ENCODE measurements around the gene COQ5. TPM values are rescaled to one million over a fixed set of nuclear protein-coding genes. Genes with fewer than 3 reads are reported as not detected.
A peak's percentile ranks its signal among the peaks of the same experiment; 100 is the strongest.

Gene COQ5
- total RNA-seq, 1 experiment from 2014 or later = 35.1 TPM

- POLR2A ChIA-PET = no interaction called here
- H3K9me3 Mint-ChIP-seq = no peaks in the 10 kb centered on the region
- DNase-seq (ENCODE audit: low spot score) = no peak
- no peak overlapping the region for H3K4me3 Mint-ChIP-seq
- TF ChIP-seq SP1 (CRISPR knock-in tag; conservative IDR thresholded peaks at IDR 0.05) (no peak), AR (CRISPR knock-in tag; IDR thresholded peaks at IDR 0.05) (no peak), SMAD3 (CRISPR knock-in tag; IDR thresholded peaks at IDR 0.05; ENCODE audit: borderline replicate concordance) (no peak), EMX1 (CRISPR knock-in tag; IDR thresholded peaks at IDR 0.05) (no peak), PREB (CRISPR knock-in tag; IDR thresholded peaks at IDR 0.05; ENCODE audit: borderline replicate concordance) (no peak), MAX (CRISPR knock-in tag; IDR thresholded peaks at IDR 0.05) (no peak), ZBTB43 (CRISPR knock-in tag; IDR thresholded peaks at IDR 0.05) (no peak), ETV6 (CRISPR knock-in tag; IDR thresholded peaks at IDR 0.05) (no peak), ZNF423 (CRISPR knock-in tag; IDR thresholded peaks at IDR 0.05) (no peak), PRRX2 (CRISPR knock-in tag; IDR thresholded peaks at IDR 0.05) (no peak), GTF2I (CRISPR knock-in tag; conservative IDR thresholded peaks at IDR 0.05) (no peak), USF1 (CRISPR knock-in tag; IDR thresholded peaks at IDR 0.05) (no peak), STAT6 (CRISPR knock-in tag; conservative IDR thresholded peaks at IDR 0.05; ENCODE audit: low read depth) (no peak), MXD4 (CRISPR knock-in tag; IDR thresholded peaks at IDR 0.05; ENCODE audit: borderline replicate concordance) (no peak), ZNF138 (CRISPR knock-in tag; conservative IDR thresholded peaks at IDR 0.05) (no peak), ZNF425 (CRISPR knock-in tag; conservative IDR thresholded peaks at IDR 0.05) (no peak), MYBL2 (CRISPR knock-in tag; IDR thresholded peaks at IDR 0.05) (no peak)
- ATAC-seq = peak; percentile 84
- CTCF ChIA-PET = interaction anchor here (1.0 to 1.5 kb wide), 5 partner anchors 14 to 195 kb away, joined by 3 to 6 read pairs (median 3); no protein-coding TSS in a partner anchor
- no peaks in the 10 kb centered on the region for H3K4me1 Mint-ChIP-seq
- H3K27ac Mint-ChIP-seq = no peak overlapping the region
- H3K36me3 Mint-ChIP-seq = peaks cover 43% of the 10 kb centered on the region
- H3K27me3 Mint-ChIP-seq (ENCODE audit: low read depth) = no peaks in the 10 kb centered on the region
These were observed 75.0 kb downstream of the COQ5 start for GRCh38 chr12:120453977-120454376.

Other genes with a start within 250 kb of the COQ5 start
- 2,632 to 2,764 TPM (median 2,673 TPM) in 3 replicates for gene RNU4-2, start 237.3 kb downstream of the COQ5 start, total RNA-seq (2021)
- 2,196 to 2,477 TPM (median 2,436 TPM) in 3 replicates for gene RNU4-1, start 235.9 kb downstream of the COQ5 start, total RNA-seq (2021)
- 2.1 to 4.3 TPM (median 2.8 TPM) in 3 replicates for gene SIRT4, start 226.8 kb downstream of the COQ5 start, total RNA-seq (2021)
- gene PLA2G1B, start 201.4 kb downstream of the COQ5 start, total RNA-seq (2021) = 0.92 to 1.8 TPM (median 1.4 TPM) in 3 replicates
- 64.5 to 71.9 TPM (median 71.5 TPM) in 3 replicates for gene MSI1, start 160.0 kb downstream of the COQ5 start, total RNA-seq (2021)
- 511 to 573 TPM (median 515 TPM) in 3 replicates for gene COX6A1, start 91.0 kb downstream of the COQ5 start, total RNA-seq (2021)
- gene TRIAP1, start 82.8 kb downstream of the COQ5 start, total RNA-seq (2021) = 59.5 to 75.3 TPM (median 60.4 TPM) in 3 replicates
- 29.8 to 36.9 TPM (median 33.9 TPM) in 3 replicates for gene GATC, start 82.7 kb downstream of the COQ5 start, total RNA-seq (2021)
- gene SRSF9, start 59.4 kb downstream of the COQ5 start, total RNA-seq (2021) = 274 to 286 TPM (median 276 TPM) in 3 replicates
- gene DYNLL1, start 33.0 kb downstream of the COQ5 start, total RNA-seq (2021) = 327 to 470 TPM (median 463 TPM) in 3 replicates
- gene RNF10, start 5.2 kb upstream of the COQ5 start, total RNA-seq (2021) = 151 to 160 TPM (median 155 TPM) in 3 replicates
- 53.9 to 57.7 TPM (median 54.7 TPM) in 3 replicates for gene POP5, start 52.2 kb upstream of the COQ5 start, total RNA-seq (2021)
- gene CABP1, start 111.5 kb upstream of the COQ5 start, total RNA-seq (2021) = 10.1 to 14.1 TPM (median 10.7 TPM) in 3 replicates
- gene MLEC, start 158.0 kb upstream of the COQ5 start, total RNA-seq (2021) = 221 to 278 TPM (median 253 TPM) in 3 replicates
- 49.9 to 53.3 TPM (median 50.3 TPM) in 3 replicates for gene UNC119B, start 181.3 kb upstream of the COQ5 start, total RNA-seq (2021)
- 11.0 to 12.6 TPM (median 11.6 TPM) in 3 replicates for gene ACADS, start 196.7 kb upstream of the COQ5 start, total RNA-seq (2021)